Gastroesophageal sphincter (tissue), 3 donors: Measurements from ENCODE around the gene SYNGAP1.

Source experiments
- CTCF ChIP-seq, 4 experiments: fragments of 200-600 bp in 2 of 4; fragments of 450-650 bp in 2 of 4; sonication (generic) in 1 of 4; IDR thresholded peaks; one replicate each; pipeline ENCODE4 v1.5.1; 2017 to 2019; ENCODE audit warnings: antibody characterized with exemption in 4 of 4, mild to moderate bottlenecking in 2 of 4, moderate library complexity in 2 of 4
- POLR2A ChIP-seq, 2 donors: fragments of 450-650 bp; IDR thresholded peaks; one replicate each; pipeline ENCODE4 v1.6.1; 2017; ENCODE audit warnings: antibody characterized with exemption in 2 of 2, mild to moderate bottlenecking in 2 of 2, moderate library complexity in 1 of 2

- no peak for TF ChIP-seq POLR2A (IDR thresholded peaks at IDR 0.05)
- TF ChIP-seq CTCF (IDR thresholded peaks at IDR 0.05) = no peak
These were observed 27.8 kb upstream of the SYNGAP1 start for GRCh38 chr6:33391922-33392594.
